A549 (cell line): ENCODE results near the gene GALNT5.

Experiments used
- BHLHE40 ChIP-seq: IDR thresholded peaks from 2 replicates; pipeline ENCODE4 v1.6.1; 2012; ENCODE audit warnings: low read depth, low read length, inconsistent platforms
- CBX8 ChIP-seq: fragments of 200-600 bp; sonication (generic); IDR thresholded peaks from 2 replicates; pipeline ENCODE4 v1.6.1; 2016
- CEBPB ChIP-seq, 2 experiments: fragments of >200 bp in 1 of 2; sonication (Bioruptor Twin) in 1 of 2; formaldehyde crosslinking in 1 of 2; IDR thresholded peaks; 2 replicates each; pipeline ENCODE4 v1.6.1; 2012 to 2016
- CHD2 ChIP-seq: fragments of 150-350 bp; IDR thresholded peaks from 2 replicates; pipeline ENCODE4 v1.6.1; 2014; ENCODE audit warnings: low read length; ENCODE audit not compliant: partially characterized antibody
- GATA3 ChIP-seq: IDR thresholded peaks from 2 replicates; pipeline ENCODE4 v1.6.1; 2012; ENCODE audit warnings: borderline replicate concordance
- HDAC2 ChIP-seq: fragments of 200-600 bp; sonication (generic); IDR thresholded peaks from 2 replicates; pipeline ENCODE4 v1.6.1; 2016
- KDM1A ChIP-seq: fragments of 200-600 bp; sonication (generic); IDR thresholded peaks from 2 replicates; pipeline ENCODE4 v1.6.1; 2016; ENCODE audit warnings: low read depth, mild to moderate bottlenecking
- PHF8 ChIP-seq: fragments of 200-600 bp; sonication (generic); IDR thresholded peaks from 2 replicates; pipeline ENCODE4 v1.6.1; 2016; ENCODE audit warnings: low read depth, mild to moderate bottlenecking, antibody characterized with exemption, moderate library complexity, borderline replicate concordance
- POLR2A ChIP-seq: IDR thresholded peaks from 2 replicates; pipeline ENCODE4 v1.6.1; 2012; ENCODE audit warnings: mild to moderate bottlenecking, low read length
- RAD21 ChIP-seq, 2 experiments: fragments of >200 bp in 1 of 2; sonication (Bioruptor Twin) in 1 of 2; formaldehyde crosslinking in 1 of 2; IDR thresholded peaks in 1 of 2; conservative IDR thresholded peaks in 1 of 2; 2 replicates in 1 of 2; 3 replicates in 1 of 2; pipeline ENCODE4 v1.6.1; 2012 to 2018; ENCODE audit warnings: inconsistent platforms in 1 of 2
- RCOR1 ChIP-seq: fragments of 150-350 bp; IDR thresholded peaks from 2 replicates; pipeline ENCODE4 v1.6.1; 2014; ENCODE audit warnings: antibody characterized with exemption, low read length, low read depth
- USF2 ChIP-seq: fragments of 450-650 bp; IDR thresholded peaks from 2 replicates; pipeline ENCODE4 v1.6.1; 2014; ENCODE audit warnings: antibody characterized with exemption
- TF ChIP-seq, protein P1 (sequence below): IDR thresholded peaks from 2 replicates; pipeline ENCODE4 v1.6.1; 2012
- TF ChIP-seq, protein P2 (sequence below): fragments of >200 bp; sonication (Bioruptor Twin); formaldehyde crosslinking; IDR thresholded peaks from 3 replicates; pipeline ENCODE4 v1.5.1; 2016

GRCh38 chr2:157336137-157337010, 78.9 kb downstream of the GALNT5 start:
- TF ChIP-seq POLR2A = no peak
- TF ChIP-seq, protein P1, sequence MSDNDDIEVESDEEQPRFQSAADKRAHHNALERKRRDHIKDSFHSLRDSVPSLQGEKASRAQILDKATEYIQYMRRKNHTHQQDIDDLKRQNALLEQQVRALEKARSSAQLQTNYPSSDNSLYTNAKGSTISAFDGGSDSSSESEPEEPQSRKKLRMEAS = no peak
- TF ChIP-seq GATA3 = no peak
- no peak for TF ChIP-seq HDAC2
- no peak for TF ChIP-seq CHD2
- no peak for TF ChIP-seq CEBPB (IDR thresholded peaks at IDR 0.05)
- TF ChIP-seq USF2 = no peak
- TF ChIP-seq, protein P2, sequence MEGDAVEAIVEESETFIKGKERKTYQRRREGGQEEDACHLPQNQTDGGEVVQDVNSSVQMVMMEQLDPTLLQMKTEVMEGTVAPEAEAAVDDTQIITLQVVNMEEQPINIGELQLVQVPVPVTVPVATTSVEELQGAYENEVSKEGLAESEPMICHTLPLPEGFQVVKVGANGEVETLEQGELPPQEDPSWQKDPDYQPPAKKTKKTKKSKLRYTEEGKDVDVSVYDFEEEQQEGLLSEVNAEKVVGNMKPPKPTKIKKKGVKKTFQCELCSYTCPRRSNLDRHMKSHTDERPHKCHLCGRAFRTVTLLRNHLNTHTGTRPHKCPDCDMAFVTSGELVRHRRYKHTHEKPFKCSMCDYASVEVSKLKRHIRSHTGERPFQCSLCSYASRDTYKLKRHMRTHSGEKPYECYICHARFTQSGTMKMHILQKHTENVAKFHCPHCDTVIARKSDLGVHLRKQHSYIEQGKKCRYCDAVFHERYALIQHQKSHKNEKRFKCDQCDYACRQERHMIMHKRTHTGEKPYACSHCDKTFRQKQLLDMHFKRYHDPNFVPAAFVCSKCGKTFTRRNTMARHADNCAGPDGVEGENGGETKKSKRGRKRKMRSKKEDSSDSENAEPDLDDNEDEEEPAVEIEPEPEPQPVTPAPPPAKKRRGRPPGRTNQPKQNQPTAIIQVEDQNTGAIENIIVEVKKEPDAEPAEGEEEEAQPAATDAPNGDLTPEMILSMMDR = peak; percentile 75
- no peak for TF ChIP-seq RCOR1
- no peak for TF ChIP-seq CBX8
- no peak for TF ChIP-seq BHLHE40
- no peak for TF ChIP-seq KDM1A
- peak; percentile 26 to 35; a peak in 2 of 5 replicates for TF ChIP-seq RAD21 (conservative IDR thresholded peaks at IDR 0.05 in 1 of 2, IDR thresholded peaks at IDR 0.05 in 1 of 2)
- no peak for TF ChIP-seq PHF8
